Stimulated activated naive B cell treated with anti-CD40 and anti-IgM and Interleukin-4, amounts not matched to agents 10 μg/mL and 1 μg/mL and 100 μg/mL, for 72 hours (primary cell): ENCODE results near the gene PANX3.
A peak's percentile ranks its signal among the peaks of the same experiment; 100 is the strongest.
"Not testable (repeated sequence)": the region's sequence is repeated elsewhere in the genome, so short reads cannot be mapped to it uniquely, and the experiment has no call there.

ENCODE experiments used
- ATAC-seq, 2 donors: fragments of 150-1000 bp; cut with Tn5 transposase; replicated peaks; 2 replicates each; pipeline ENCODE4 v1.10.0; 2021; ENCODE audit warnings: moderate library complexity in 1 of 2
- DNase-seq: peaks from one replicate; pipeline ENCODE4 v3.0.0; 2021
- H3K27ac Mint-ChIP-seq: one replicate; pipeline ENCODE4 v1.8.0; 2022; ENCODE audit warnings: mild to moderate bottlenecking, mixed read lengths
- H3K27me3 Mint-ChIP-seq, 2 donors: one replicate each; pipeline ENCODE4 v1.8.0; 2022; ENCODE audit warnings: mixed read lengths in 2 of 2
- H3K36me3 Mint-ChIP-seq, 2 donors: one replicate each; pipeline ENCODE4 v1.8.0; 2022; ENCODE audit warnings: mixed read lengths in 2 of 2, mild to moderate bottlenecking in 1 of 2
- H3K4me1 Mint-ChIP-seq, 2 donors: one replicate each; pipeline ENCODE4 v1.8.0; 2022; ENCODE audit warnings: mixed read lengths in 2 of 2, mild to moderate bottlenecking in 1 of 2
- H3K4me3 Mint-ChIP-seq, 2 donors: one replicate each; pipeline ENCODE4 v1.8.0; 2022; ENCODE audit warnings: mild to moderate bottlenecking in 2 of 2, mixed read lengths in 2 of 2, moderate library complexity in 1 of 2
- H3K9me3 Mint-ChIP-seq, 2 donors: one replicate each; pipeline ENCODE4 v1.8.0; 2022; ENCODE audit warnings: mixed read lengths in 2 of 2, mild to moderate bottlenecking in 1 of 2

Gene PANX3

DNA sequence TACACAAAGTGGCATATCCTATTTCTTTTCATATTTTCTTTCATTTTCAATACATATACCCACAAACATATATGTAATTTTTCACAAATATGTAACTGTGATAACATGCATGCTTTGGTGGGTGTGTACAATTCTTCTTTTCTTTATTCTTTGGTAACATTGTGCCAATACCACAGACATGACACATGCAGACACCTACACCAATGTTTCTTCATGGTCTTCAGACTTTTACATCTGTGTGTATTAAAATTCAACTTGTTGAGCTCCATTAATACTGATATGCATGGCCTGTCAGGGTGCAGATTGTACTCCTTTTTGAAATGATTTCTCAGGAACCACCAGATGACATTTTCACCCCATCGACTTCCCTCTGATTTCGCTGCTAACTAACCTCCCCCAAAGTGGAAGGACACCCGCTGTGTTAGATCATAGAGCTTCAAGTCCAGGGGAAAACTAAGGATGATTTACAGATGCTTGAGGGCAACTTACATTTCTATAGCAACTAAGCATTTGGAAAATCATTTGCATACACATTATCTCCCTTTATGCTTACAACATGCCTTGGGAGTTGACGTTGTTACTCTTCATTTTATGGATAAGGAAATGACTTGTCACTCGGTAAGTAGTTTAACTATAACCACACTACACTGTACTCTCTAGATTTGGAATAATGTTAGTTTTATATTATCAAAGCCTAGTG is 10.5 kb upstream of the PANX3 start:
- peaks cover 42 to 47% of the 10 kb centered on the region in 2 donors for H3K27me3 Mint-ChIP-seq
- no peak for ATAC-seq
- H3K27ac Mint-ChIP-seq = no peak overlapping the region

GRCh38 chr11:124602193-124602592 is 9.0 kb upstream of the PANX3 start:
- H3K4me1 Mint-ChIP-seq = peaks cover 2 to 5% of the 10 kb centered on the region in 2 donors
- ATAC-seq (no peak), DNase-seq (no peak)
- H3K4me3 Mint-ChIP-seq = no peak overlapping the region
- peaks cover 32 to 36% of the 10 kb centered on the region in 2 donors for H3K27me3 Mint-ChIP-seq
- no peak overlapping the region for H3K27ac Mint-ChIP-seq
- no peaks in the 10 kb centered on the region for H3K9me3 Mint-ChIP-seq
- no peaks in the 10 kb centered on the region for H3K36me3 Mint-ChIP-seq

More for the DNA sequence above, 10.5 kb upstream of the PANX3 start:
- DNase-seq = no peak
- Mint-ChIP-seq H3K4me1 (peaks cover 1 to 2% of the 10 kb centered on the region in 2 donors), H3K4me3 (no peak overlapping the region), H3K9me3 (no peaks in the 10 kb centered on the region), H3K36me3 (no peaks in the 10 kb centered on the region)

DNA sequence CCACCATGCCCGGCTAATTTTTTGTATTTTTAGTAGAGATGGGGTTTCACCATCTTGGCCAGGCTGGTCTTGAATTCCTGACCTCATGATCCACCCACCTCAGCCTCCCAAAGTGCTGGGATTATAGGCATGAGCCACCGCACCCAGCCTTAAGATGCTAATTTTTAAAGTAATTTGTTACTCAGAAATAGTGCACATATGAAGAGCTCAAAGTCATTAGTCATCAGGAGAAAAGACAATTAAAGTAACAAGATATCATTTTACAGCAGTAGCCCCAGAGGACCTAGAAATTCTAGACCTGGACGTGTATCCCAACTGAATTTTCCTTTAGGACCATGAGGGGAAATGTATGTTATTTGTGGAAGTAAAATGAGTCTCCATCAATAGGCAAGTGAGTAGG is 8.5 kb upstream of the PANX3 start:
- not testable (repeated sequence) for H3K27ac Mint-ChIP-seq, H3K36me3 Mint-ChIP-seq, DNase-seq, H3K4me1 Mint-ChIP-seq, ATAC-seq, H3K4me3 Mint-ChIP-seq, H3K9me3 Mint-ChIP-seq
- H3K27me3 Mint-ChIP-seq = peaks cover 27 to 31% of the 10 kb centered on the region in 2 donors

DNA sequence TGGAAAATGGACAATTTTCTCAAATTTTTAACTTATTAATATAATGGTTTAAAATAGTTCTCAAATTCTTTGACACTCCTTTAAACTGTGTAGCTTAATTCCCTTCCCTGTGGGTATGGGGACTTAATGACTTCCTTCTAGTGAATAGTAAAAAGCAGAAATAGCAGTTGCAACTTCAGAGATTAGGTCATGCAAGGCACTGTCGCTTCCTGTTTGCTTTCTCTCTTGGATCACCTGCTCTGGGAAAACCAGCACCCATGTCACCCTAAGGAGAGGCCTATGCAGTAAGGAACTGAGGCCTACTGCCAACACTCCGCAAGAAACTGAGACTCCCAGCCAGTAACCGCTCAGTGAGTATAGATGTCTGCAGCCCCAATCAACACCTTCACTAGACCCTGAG is 5.5 kb upstream of the PANX3 start:
- Mint-ChIP-seq H3K4me3 (no peak overlapping the region), H3K27me3 (peaks cover 16% of the 10 kb centered on the region in 2 donors), H3K9me3 (no peaks in the 10 kb centered on the region), H3K36me3 (no peaks in the 10 kb centered on the region), H3K27ac (no peak overlapping the region), H3K4me1 (peaks cover 2 to 5% of the 10 kb centered on the region in 2 donors)
- peak; percentile 25 to 31 for ATAC-seq
- no peak for DNase-seq

GRCh38 chr11:124608147-124608546 is 3.1 kb upstream of the PANX3 start:
- ATAC-seq (no peak), DNase-seq (no peak)
- H3K27ac Mint-ChIP-seq = no peak overlapping the region
- no peaks in the 10 kb centered on the region for H3K36me3 Mint-ChIP-seq
- H3K27me3 Mint-ChIP-seq = peaks cover 4 to 6% of the 10 kb centered on the region in 2 donors
- peaks cover 2 to 5% of the 10 kb centered on the region in 2 donors for H3K4me1 Mint-ChIP-seq
- H3K9me3 Mint-ChIP-seq = no peaks in the 10 kb centered on the region
- no peak overlapping the region for H3K4me3 Mint-ChIP-seq

DNA sequence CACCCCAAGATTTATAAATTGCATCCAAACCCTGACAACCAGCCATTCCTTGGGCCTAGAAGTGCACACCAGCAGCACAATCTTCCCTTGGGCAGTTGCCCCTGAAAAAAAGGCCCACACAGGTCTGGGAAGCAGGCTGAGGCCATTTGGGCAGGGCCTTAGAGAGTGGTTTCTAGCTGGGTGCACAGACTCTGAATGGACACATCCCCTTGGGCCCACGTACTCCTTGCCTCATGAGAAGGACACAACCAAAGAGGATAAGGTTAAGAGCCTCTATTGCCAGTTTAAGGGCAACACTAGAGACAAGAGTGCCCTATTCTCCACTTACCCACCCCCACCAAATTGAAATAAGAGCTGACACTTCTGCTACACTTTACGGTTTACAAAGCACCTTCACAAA is 933 bp upstream of the PANX3 start:
- DNase-seq = no peak
- H3K27ac Mint-ChIP-seq = no peak overlapping the region

GRCh38 chr11:124612045-124612444 is 817 bp downstream of the PANX3 start:
- no peaks in the 10 kb centered on the region for H3K9me3 Mint-ChIP-seq
- H3K4me3 Mint-ChIP-seq = no peak overlapping the region
- peak in 1 of 2 donors; percentile 43 for ATAC-seq
- no peaks in the 10 kb centered on the region for H3K36me3 Mint-ChIP-seq
- DNase-seq = no peak
- H3K4me1 Mint-ChIP-seq = no peaks in the 10 kb centered on the region
- H3K27ac Mint-ChIP-seq = no peak overlapping the region
- peaks cover 15 to 30% of the 10 kb centered on the region in 2 donors for H3K27me3 Mint-ChIP-seq

More for the DNA sequence above, 933 bp upstream of the PANX3 start:
- H3K36me3 Mint-ChIP-seq = no peaks in the 10 kb centered on the region
- peaks cover 11 to 20% of the 10 kb centered on the region in 2 donors for H3K27me3 Mint-ChIP-seq
- H3K4me1 Mint-ChIP-seq = peaks cover 2 to 5% of the 10 kb centered on the region in 2 donors
- no peak overlapping the region for H3K4me3 Mint-ChIP-seq
- no peaks in the 10 kb centered on the region for H3K9me3 Mint-ChIP-seq
- ATAC-seq = no peak

DNA sequence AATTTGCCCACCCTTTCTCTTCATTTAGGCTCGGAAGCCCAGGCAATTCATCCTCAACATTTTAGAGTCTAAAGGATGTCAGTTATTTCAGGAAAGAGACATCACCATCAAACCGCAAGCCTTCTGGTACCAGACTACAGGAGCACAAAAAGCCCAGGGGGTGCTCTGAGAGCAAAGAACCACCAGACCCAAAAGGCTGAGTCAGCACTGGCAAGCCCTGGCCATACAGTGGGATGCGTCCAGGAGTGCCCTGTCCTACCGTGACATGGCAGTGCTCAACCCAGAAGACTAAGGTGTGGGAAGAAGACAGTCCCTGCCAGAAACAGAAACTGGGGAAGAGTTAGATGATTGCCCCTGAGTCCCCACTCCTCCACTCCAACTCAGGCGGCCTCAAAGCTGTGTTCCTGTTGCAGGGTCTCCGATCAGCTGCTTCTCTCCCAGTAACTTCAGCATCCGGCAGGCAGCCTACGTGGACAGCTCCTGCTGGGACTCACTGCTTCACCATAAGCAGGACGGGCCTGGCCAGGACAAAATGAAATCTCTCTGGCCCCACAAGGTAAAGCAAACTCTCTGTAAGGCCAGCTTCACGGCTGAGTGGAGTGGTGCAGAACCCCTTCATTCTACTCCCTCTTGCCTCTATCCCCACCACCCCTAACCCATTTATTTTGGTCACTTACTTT is 1.5 kb downstream of the PANX3 start:
- no peak overlapping the region for H3K4me3 Mint-ChIP-seq
- ATAC-seq (no peak), DNase-seq (no peak)
- peaks cover 22 to 37% of the 10 kb centered on the region in 2 donors for H3K27me3 Mint-ChIP-seq
- H3K27ac Mint-ChIP-seq = no peak overlapping the region
- H3K4me1 Mint-ChIP-seq = no peaks in the 10 kb centered on the region
- no peaks in the 10 kb centered on the region for H3K9me3 Mint-ChIP-seq
- no peaks in the 10 kb centered on the region for H3K36me3 Mint-ChIP-seq

DNA sequence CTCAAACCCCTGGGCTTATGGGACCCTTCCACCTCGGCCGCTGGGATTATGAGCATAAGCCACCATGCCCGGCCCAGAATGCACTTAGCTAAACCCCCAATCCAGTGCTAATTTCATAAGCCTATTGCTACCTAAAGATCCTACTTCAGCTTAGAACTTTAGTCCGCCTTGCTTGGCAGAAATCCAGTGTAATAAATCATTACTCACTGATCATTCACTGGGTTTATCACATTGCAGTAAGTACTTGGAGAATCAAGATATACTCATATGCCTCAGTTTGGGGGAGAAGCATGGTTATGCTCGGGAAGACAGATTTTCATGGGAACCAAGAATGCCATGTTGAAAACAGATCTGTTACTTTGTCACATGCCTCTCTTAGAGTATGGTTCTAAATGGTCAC is 7.6 kb downstream of the PANX3 start:
- peaks cover 28 to 56% of the 10 kb centered on the region in 2 donors for H3K27me3 Mint-ChIP-seq

GRCh38 chr11:124622531-124623451 is 11.6 kb downstream of the PANX3 start, which contains the start of gene TBRG1:
TBRG1 (plus strand) TSS chr11:124622864; CDS start chr11:124623084, 220 bp downstream.
- peak; percentile 74 for DNase-seq
- H3K27me3 Mint-ChIP-seq = peaks cover 14 to 29% of the 10 kb centered on the region in 2 donors
- H3K4me1 Mint-ChIP-seq = peaks cover 14 to 31% of the 10 kb centered on the region in 2 donors
- H3K9me3 Mint-ChIP-seq = no peaks in the 10 kb centered on the region
- H3K27ac Mint-ChIP-seq = peak within 1 kb of the TSS; percentile 95
- H3K36me3 Mint-ChIP-seq = peaks cover 15% of the 10 kb centered on the region in 2 donors
- H3K4me3 Mint-ChIP-seq = peak within 1 kb of the TSS; percentile 85 to 90
- ATAC-seq = peak; percentile 99

More for the DNA sequence above, 7.6 kb downstream of the PANX3 start:
- H3K9me3 Mint-ChIP-seq = no peaks in the 10 kb centered on the region
- H3K4me1 Mint-ChIP-seq = peaks cover 4 to 8% of the 10 kb centered on the region in 2 donors
- ATAC-seq = no peak
- no peak overlapping the region for H3K27ac Mint-ChIP-seq
- H3K4me3 Mint-ChIP-seq = no peak overlapping the region
- DNase-seq = no peak
- peaks cover 0 to 1% of the 10 kb centered on the region in 2 donors for H3K36me3 Mint-ChIP-seq

DNA sequence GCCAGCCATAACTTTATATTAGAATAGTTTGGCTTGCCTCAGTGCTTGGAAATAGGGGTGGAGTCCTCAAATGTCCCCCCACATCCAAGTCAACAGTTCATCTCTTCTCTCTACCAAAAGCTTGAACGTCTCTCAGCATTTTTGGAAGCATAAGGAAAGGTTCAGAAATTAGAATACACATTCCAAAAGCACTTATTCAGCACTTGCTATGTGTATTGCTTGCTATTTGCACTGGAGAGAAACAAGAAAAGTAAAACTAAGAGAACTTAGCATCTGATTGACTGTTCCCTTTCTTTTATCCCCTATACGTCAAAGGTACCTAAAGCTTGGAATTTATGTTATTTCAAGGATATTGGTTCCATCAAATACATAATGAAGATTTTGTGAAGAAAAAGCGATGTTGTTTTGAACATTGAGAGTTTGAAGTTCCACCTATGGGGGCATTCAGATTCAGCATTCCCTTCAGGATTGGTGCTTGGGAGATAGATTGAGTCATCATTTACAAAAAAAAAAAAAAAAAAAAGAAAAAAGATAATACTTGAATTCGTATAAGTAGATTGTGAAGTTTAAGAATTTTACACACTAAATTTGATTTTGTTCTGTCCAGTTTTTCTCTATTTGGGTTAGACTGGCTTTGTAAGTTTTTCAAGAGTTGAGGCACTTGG is 12.8 kb downstream of the PANX3 start:
- DNase-seq (no peak), ATAC-seq (no peak)
- H3K9me3 Mint-ChIP-seq = no peaks in the 10 kb centered on the region
- H3K36me3 Mint-ChIP-seq = peaks cover 15 to 22% of the 10 kb centered on the region in 2 donors
- peak overlapping the region; percentile 85 to 90 for H3K4me3 Mint-ChIP-seq
- H3K27ac Mint-ChIP-seq = peak overlapping the region; percentile 95
- peaks cover 14 to 31% of the 10 kb centered on the region in 2 donors for H3K4me1 Mint-ChIP-seq
- peaks cover 10 to 17% of the 10 kb centered on the region in 2 donors for H3K27me3 Mint-ChIP-seq

- peaks cover 15 to 30% of the 10 kb centered on the region in 2 donors for H3K36me3 Mint-ChIP-seq
- H3K27me3 Mint-ChIP-seq = peaks cover 0 to 5% of the 10 kb centered on the region in 2 donors
- no peak overlapping the region for H3K4me3 Mint-ChIP-seq
- no peak for ATAC-seq
- no peaks in the 10 kb centered on the region for H3K9me3 Mint-ChIP-seq
- no peak overlapping the region for H3K27ac Mint-ChIP-seq
- H3K4me1 Mint-ChIP-seq = peaks cover 14 to 31% of the 10 kb centered on the region in 2 donors
- no peak for DNase-seq
Observed at GRCh38 chr11:124625504-124626168, 14.4 kb downstream of the PANX3 start.

DNA sequence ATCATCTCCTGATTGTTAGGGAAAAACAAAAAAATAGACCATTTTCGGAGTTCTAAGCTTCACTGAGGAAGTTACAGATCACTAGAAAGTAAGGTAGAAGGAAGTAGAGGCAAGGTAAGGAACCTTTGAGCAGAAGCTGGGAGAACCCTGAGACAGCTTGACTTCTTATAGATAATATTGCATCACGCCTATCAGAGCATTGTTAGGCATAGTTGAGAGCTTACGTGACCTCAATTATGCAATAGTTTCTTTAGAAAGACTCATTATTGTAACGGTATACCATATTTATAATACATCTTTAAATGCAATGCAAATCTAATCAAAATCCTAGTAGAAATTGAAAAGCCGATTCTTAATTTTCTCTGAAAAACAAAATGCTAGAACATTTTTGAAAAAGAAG is 16.3 kb downstream of the PANX3 start:
- H3K4me1 Mint-ChIP-seq = peaks cover 14 to 27% of the 10 kb centered on the region in 2 donors
- ATAC-seq (no peak), DNase-seq (no peak)
- H3K27me3 Mint-ChIP-seq = no peaks in the 10 kb centered on the region
- H3K9me3 Mint-ChIP-seq = no peaks in the 10 kb centered on the region
- peaks cover 21 to 40% of the 10 kb centered on the region in 2 donors for H3K36me3 Mint-ChIP-seq
- H3K27ac Mint-ChIP-seq = no peak overlapping the region
- H3K4me3 Mint-ChIP-seq = no peak overlapping the region
